ENCODE data around the gene KRTAP12-4. TPM values are rescaled to one million over a fixed set of nuclear protein-coding genes. Genes with fewer than 3 reads are reported as not detected.

Gene KRTAP12-4
- total RNA-seq, 4 donors from 2014 or later: not detected

- Histone ChIP-seq H3K27ac (no peak overlapping the region), H3K27me3 (no peaks in the 10 kb centered on the region), H3K4me1 (peaks cover 0 to 3% (median 0%) of the 10 kb centered on the region in 4 donors), H3K4me3 (no peak overlapping the region), H3K9me3 (peaks cover 5 to 7% of the 10 kb centered on the region in 2 donors), H3K36me3 (no peaks in the 10 kb centered on the region)
- intact Hi-C loops (cut with DNase I; ENCODE audit: low total_unique reads): no loop called here
- WGBS, 2 donors (ENCODE audit: low coverage in 1 of 2): 86 to 95% methylated on average over 8 to 28 of the region's 28 CpGs
- no peak for TF ChIP-seq POLR2AphosphoS5 (IDR thresholded peaks at IDR 0.05)
- TF ChIP-seq POLR2A (IDR thresholded peaks at IDR 0.05): no peak
- TF ChIP-seq EP300 (IDR thresholded peaks at IDR 0.05; ENCODE audit: low read depth): no peak
- TF ChIP-seq CTCF (IDR thresholded peaks at IDR 0.05): no peak
- no peak for DNase-seq
- in situ Hi-C loops (cut with MboI; ENCODE audit: low pct_ligation_motif_present in 1 of 4, low pct_unique_long_range_greater_than_20kb in 1 of 4, low sequenced_read_pairs in 3 of 4): no loop called here
Measured at GRCh38 chr21:44614961-44615391, 39.5 kb downstream of the KRTAP12-4 start.

GRCh38 chr21:44614161-44614631, 40.3 kb downstream of the KRTAP12-4 start:
- Histone ChIP-seq H3K4me3 (no peak overlapping the region), H3K27me3 (no peaks in the 10 kb centered on the region), H3K27ac (no peak overlapping the region), H3K9me3 (peaks cover 0 to 10% of the 10 kb centered on the region in 2 donors), H3K4me1 (peaks cover 0 to 3% (median 0%) of the 10 kb centered on the region in 4 donors), H3K36me3 (no peaks in the 10 kb centered on the region)
- no peak for DNase-seq
- intact Hi-C loops (cut with DNase I; ENCODE audit: low total_unique reads) (no loop called here), in situ Hi-C loops (cut with MboI; ENCODE audit: low pct_ligation_motif_present in 1 of 4, low pct_unique_long_range_greater_than_20kb in 1 of 4, low sequenced_read_pairs in 3 of 4) (no loop called here)
- 77% methylated on average over 18 of the region's 20 CpGs; no CpG with 5 or more reads in 1 of the 2 donors for WGBS, 2 donors (ENCODE audit: low coverage in 1 of 2)
- no peak for TF ChIP-seq POLR2A (IDR thresholded peaks at IDR 0.05)
- no peak for TF ChIP-seq CTCF (IDR thresholded peaks at IDR 0.05)
- TF ChIP-seq EP300 (IDR thresholded peaks at IDR 0.05; ENCODE audit: low read depth): no peak
- TF ChIP-seq POLR2AphosphoS5 (IDR thresholded peaks at IDR 0.05): no peak

GRCh38 chr21:44613386-44614155, 40.9 kb downstream of the KRTAP12-4 start:
- Histone ChIP-seq H3K4me1 (peaks cover 0 to under 1% (median 0%) of the 10 kb centered on the region in 4 donors), H3K36me3 (no peaks in the 10 kb centered on the region), H3K4me3 (no peak overlapping the region), H3K27ac (no peak overlapping the region), H3K9me3 (peaks cover 0 to 10% of the 10 kb centered on the region in 2 donors), H3K27me3 (no peaks in the 10 kb centered on the region)
- no peak for DNase-seq
- intact Hi-C loops (cut with DNase I; ENCODE audit: low total_unique reads): no loop called here
- no peak for TF ChIP-seq CTCF (IDR thresholded peaks at IDR 0.05)
- TF ChIP-seq POLR2A (IDR thresholded peaks at IDR 0.05): no peak
- TF ChIP-seq POLR2AphosphoS5 (IDR thresholded peaks at IDR 0.05): no peak
- 90 to 100% methylated on average over 4 to 26 of the region's 26 CpGs for WGBS, 2 donors (ENCODE audit: low coverage in 1 of 2)
- in situ Hi-C loops (cut with MboI; ENCODE audit: low pct_ligation_motif_present in 1 of 4, low pct_unique_long_range_greater_than_20kb in 1 of 4, low sequenced_read_pairs in 3 of 4): no loop called here

GRCh38 chr21:44612669-44613229, 41.7 kb downstream of the KRTAP12-4 start:
- TF ChIP-seq EP300 (IDR thresholded peaks at IDR 0.05; ENCODE audit: low read depth) (no peak), CTCF (IDR thresholded peaks at IDR 0.05) (no peak), POLR2A (IDR thresholded peaks at IDR 0.05) (no peak), POLR2AphosphoS5 (IDR thresholded peaks at IDR 0.05) (no peak)
- intact Hi-C loops (cut with DNase I; ENCODE audit: low total_unique reads): no loop called here

More at GRCh38 chr21:44612669-44613229, 41.7 kb downstream of the KRTAP12-4 start:
- Histone ChIP-seq H3K9me3 (peaks cover 0 to 10% of the 10 kb centered on the region in 2 donors), H3K27me3 (peaks cover 6% of the 10 kb centered on the region), H3K4me3 (no peak overlapping the region), H3K4me1 (no peaks in the 10 kb centered on the region), H3K36me3 (no peaks in the 10 kb centered on the region), H3K27ac (no peak overlapping the region)
- 80 to 85% methylated on average over 3 to 13 of the region's 13 CpGs for WGBS, 2 donors (ENCODE audit: low coverage in 1 of 2)
- no peak for DNase-seq
- in situ Hi-C loops (cut with MboI; ENCODE audit: low pct_ligation_motif_present in 1 of 4, low pct_unique_long_range_greater_than_20kb in 1 of 4, low sequenced_read_pairs in 3 of 4): no loop called here
